Erythroblast (primary cell): ENCODE data around the gene FAM124A.

ENCODE experiments used
- GATA1 ChIP-seq: IDR thresholded peaks from 2 replicates; pipeline ENCODE4 v1.6.1; 2011; ENCODE audit warnings: low read depth, mild to moderate bottlenecking, control low read depth, low read length, moderate library complexity
- POLR2A ChIP-seq: IDR thresholded peaks from 2 replicates; pipeline ENCODE4 v1.6.1; 2011; ENCODE audit warnings: mild to moderate bottlenecking, low read length

DNA sequence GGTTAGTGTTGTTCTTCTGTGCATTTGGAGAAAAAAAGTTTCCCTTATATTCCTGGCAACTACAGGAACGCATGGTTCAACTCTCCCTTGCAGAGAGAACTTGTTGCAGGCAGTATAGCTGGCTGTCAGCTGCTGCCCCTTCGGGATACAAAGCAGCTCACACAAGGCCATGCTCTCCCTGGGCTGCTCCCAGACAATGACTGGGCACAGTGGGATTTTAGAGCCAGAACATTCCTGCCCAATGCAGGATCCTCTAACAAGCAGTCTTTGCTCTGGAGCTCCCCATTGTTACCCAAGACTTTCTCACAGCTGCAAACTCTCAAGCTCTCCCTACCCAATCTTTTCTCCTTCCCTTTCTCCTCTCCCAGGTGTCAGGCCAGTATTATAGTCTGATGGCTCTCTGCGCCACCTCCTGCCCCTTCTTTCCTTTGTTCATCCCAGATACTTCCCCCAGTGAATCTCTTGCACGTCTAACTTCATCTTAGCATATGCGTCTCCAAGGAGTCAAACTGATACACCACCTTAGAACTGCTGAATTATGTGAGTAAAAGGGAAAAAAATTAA lies 89.8 kb downstream of the FAM124A start:
- TF ChIP-seq POLR2A (no peak), GATA1 (no peak)
